Activated CD4-positive, alpha-beta T cell treated with anti-CD3 and anti-CD28 coated beads, Interleukin-2, amount 50 U/mL, for 16 hours (primary cell): ENCODE measurements around the gene SLC24A5.

Source experiments
- DNase-seq: peaks from one replicate; pipeline ENCODE4 v3.0.0-alpha.2; 2020

Gene SLC24A5

GRCh38 chr15:48120745-48121144 lies at the start of gene SLC24A5:
SLC24A5 (plus strand) TSS chr15:48120990; CDS start chr15:48121045, 55 bp downstream.
- no peak for DNase-seq

GRCh38 chr15:48072941-48073340 lies 47.8 kb upstream of the SLC24A5 start:
- DNase-seq, result no peak

- DNase-seq, result no peak
Observed at GRCh38 chr15:48073881-48074280, 46.9 kb upstream of the SLC24A5 start.

- no peak for DNase-seq
Observed at GRCh38 chr15:48076454-48076853, 44.3 kb upstream of the SLC24A5 start.

- DNase-seq, result no peak
Observed at GRCh38 chr15:48077616-48078184, 43.1 kb upstream of the SLC24A5 start.

GRCh38 chr15:48084759-48085590 lies 35.8 kb upstream of the SLC24A5 start:
- no peak for DNase-seq

GRCh38 chr15:48085591-48085930 lies 35.2 kb upstream of the SLC24A5 start:
- DNase-seq, result no peak

GRCh38 chr15:48086133-48086532 lies 34.7 kb upstream of the SLC24A5 start:
- no peak for DNase-seq

- no peak for DNase-seq
Observed at GRCh38 chr15:48086576-48086975, 34.2 kb upstream of the SLC24A5 start.

- DNase-seq, result no peak
Observed at GRCh38 chr15:48087844-48088243, 32.9 kb upstream of the SLC24A5 start.

GRCh38 chr15:48089702-48090101 lies 31.1 kb upstream of the SLC24A5 start:
- DNase-seq, result no peak

- DNase-seq, result no peak
Observed at GRCh38 chr15:48090115-48090514, 30.7 kb upstream of the SLC24A5 start.

- no peak for DNase-seq
Observed at GRCh38 chr15:48090666-48091065, 30.1 kb upstream of the SLC24A5 start.

- DNase-seq, result no peak
Observed at GRCh38 chr15:48091522-48091921, 29.3 kb upstream of the SLC24A5 start.

GRCh38 chr15:48096355-48096786 lies 24.4 kb upstream of the SLC24A5 start:
- no peak for DNase-seq

GRCh38 chr15:48096813-48097212 lies 24.0 kb upstream of the SLC24A5 start:
- no peak for DNase-seq

- no peak for DNase-seq
Observed at GRCh38 chr15:48097264-48097663, 23.5 kb upstream of the SLC24A5 start.

GRCh38 chr15:48101376-48101961 lies 19.3 kb upstream of the SLC24A5 start:
- no peak for DNase-seq

- no peak for DNase-seq
Observed at GRCh38 chr15:48102167-48102566, 18.6 kb upstream of the SLC24A5 start.

- DNase-seq, result no peak
Observed at GRCh38 chr15:48103647-48104046, 17.1 kb upstream of the SLC24A5 start.

GRCh38 chr15:48105936-48106335 lies 14.9 kb upstream of the SLC24A5 start:
- no peak for DNase-seq

- no peak for DNase-seq
Observed at GRCh38 chr15:48109212-48109611, 11.6 kb upstream of the SLC24A5 start.

GRCh38 chr15:48109856-48110531 lies 10.8 kb upstream of the SLC24A5 start:
- DNase-seq, result no peak

GRCh38 chr15:48112242-48112641 lies 8.5 kb upstream of the SLC24A5 start:
- no peak for DNase-seq
